Mucosa of gallbladder (tissue), 1 donor: ENCODE measurements around the gene CEACAM19. TPM values are rescaled to one million over a fixed set of nuclear protein-coding genes. Genes with fewer than 3 reads are reported as not detected.

ENCODE experiments used
- DNase-seq: peaks from one replicate; pipeline ENCODE4 v3.0.0-alpha.2; 2020; ENCODE audit warnings: low spot score
- total RNA-seq: library from RNA; stranded (reverse); gene quantifications from one replicate; pipeline ENCODE4 v1.2.1, GENCODE V29; 2021
- donor health status: DM: no; HTN: no; CAD: no.

Gene CEACAM19
- total RNA-seq, 1 donor from 2014 or later: 10.9 TPM

DNA sequence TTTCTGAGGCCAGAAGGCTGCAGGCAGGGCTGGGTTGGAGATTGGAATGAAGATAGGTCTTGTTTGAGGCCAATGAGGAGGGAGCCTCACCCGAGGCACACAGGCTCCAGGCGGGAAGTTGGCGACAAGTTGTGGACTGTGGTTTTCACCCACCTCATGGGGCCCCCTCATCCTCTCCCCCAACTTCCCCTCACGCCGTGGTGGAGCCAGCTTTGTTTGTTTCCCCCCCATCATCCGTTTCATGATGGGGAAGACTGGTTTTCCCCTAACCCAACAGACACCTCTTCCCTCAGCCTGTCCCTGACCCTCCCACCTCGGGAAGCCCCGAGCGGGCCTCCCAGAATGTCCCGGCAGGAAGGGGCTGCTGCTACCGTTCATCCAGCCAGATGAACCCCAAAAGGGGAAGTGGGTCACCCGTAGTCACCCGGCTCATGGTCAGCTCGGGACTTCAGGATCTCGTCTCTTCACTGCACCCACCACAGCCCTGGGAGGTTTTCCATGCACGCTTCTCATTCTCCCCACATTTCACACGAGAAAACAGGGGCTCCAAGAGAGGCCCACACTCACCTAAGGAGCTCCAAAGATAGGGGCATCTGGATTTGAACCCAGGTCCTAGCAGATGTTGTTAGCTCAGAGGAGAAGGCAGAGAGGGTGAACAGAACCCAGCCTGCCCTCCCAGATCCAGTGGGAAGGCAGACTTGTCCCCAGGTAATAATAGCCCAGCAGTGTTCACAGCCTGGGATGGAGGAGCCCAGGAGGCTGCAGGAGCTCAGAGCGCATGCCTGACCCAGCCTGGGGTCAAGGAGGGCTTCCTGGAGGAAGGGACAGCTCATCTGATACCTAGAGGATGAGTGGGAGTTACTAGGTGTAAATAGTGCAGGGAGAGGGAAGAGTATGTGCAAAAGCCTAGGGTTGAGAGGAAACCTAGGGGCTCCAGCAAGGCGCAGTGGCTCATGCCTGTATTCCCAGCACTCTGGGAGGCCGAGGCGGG, 51.1 kb downstream of the CEACAM19 start:
- no peak for DNase-seq

DNA sequence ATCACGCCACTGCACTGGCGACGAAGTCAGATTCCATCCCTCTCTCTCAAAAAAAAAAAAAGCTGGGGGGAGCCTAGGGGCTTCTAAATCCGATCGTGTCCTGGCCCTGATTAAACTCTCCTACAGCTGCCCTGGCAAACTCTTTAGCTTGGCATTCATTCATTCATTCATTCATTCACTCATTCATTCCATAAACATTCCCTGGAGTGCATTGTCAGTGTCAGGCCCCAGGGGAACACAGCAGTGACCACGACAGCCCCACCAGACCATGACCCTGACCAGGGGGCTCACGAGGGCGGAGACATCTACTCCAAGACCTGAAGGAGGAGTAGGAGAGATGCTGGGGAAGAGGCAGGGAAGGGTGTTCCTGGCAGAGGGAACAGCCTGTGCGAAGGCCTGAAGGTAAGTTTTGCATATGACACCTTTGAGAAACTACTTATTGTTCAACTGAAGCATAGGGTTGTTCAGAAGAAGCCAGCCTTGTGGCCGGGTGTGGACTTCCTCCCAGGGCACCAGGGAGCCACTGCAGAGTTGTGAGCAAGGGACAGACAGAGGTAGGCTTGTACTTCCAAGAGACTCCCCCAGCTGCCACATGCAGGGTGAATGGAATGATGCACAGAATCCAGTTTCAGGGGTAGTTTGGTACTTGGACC, 52.1 kb downstream of the CEACAM19 start:
- DNase-seq: no peak

DNA sequence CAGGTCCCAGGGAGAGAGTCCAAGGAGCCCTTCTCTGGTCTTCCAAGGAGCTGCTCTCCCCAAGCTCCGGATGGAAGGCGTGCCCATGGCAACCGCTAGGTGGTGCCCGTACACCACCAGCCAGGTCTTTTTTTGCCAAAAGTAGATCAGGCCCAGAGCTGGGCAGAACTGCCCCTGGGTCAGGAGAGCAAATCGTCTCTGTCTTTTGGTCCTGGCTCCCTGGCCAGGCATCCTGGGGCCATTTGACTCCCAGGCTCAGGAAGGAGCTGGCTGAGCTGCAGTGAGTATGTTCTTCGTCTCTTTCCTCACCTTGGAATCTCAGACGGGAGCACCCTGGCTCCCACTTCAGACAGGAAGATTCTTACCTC, 52.7 kb downstream of the CEACAM19 start:
- peak; percentile 83 for DNase-seq

DNA sequence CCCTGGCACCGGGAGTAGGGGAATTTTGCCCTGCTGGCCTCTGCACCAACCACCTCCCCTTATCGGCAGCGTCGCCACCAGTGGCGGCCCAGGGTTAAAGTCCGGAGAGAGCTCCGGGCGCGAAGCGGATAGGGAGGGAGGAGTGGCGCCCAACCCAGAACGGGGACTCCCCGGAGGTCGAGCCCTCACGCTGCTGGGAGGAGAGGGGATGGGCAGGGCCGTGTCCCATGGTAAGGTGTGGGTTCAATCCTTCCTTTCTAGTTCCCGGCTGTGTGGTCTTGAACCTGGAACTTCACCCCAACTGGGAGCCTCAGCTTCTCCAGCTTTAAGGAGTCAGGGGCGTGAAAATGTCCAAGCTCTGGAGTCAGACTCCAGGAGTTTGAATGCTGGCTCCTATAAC, 54.0 kb downstream of the CEACAM19 start:
- DNase-seq: peak; percentile 80

DNA sequence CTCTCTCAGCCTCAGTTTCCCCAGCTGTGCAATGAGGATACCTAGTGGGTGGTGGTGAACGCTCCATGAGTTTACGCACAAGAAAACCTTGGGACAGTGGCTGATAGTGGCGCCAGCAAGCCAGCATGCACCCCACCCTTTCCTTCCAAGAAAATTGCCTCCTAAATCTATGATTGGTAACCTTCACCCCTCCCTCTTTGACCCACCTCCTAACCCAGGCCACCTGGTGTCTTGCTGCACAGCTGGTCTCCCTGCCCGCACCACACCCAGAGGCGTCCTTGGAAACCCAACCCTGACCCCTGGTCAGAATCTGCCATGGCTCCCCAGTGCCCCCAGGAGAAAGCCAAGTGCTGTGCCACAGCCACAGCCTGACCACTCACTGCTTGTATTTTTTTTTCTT, 54.4 kb downstream of the CEACAM19 start:
- no peak for DNase-seq

DNA sequence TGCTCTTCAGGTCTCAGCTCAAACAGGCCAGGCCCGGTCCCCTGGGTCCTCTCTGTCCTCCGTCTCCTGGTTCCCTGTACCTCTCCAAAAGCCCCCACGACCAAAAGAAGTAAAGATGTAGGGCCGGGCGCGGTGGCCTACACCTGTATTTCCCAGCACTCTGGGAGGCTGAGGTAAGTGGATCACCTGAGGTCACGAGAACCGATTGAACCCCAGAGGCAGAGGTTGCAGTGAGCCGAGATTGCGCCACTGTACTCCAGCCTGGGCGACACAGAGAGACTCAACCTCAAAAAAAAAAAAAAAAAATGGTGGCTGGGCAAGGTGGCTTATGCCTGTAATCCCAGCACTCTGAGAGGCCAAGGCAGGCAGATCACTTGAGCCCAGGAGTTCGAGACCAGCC, 55.2 kb downstream of the CEACAM19 start:
- no peak for DNase-seq

DNA sequence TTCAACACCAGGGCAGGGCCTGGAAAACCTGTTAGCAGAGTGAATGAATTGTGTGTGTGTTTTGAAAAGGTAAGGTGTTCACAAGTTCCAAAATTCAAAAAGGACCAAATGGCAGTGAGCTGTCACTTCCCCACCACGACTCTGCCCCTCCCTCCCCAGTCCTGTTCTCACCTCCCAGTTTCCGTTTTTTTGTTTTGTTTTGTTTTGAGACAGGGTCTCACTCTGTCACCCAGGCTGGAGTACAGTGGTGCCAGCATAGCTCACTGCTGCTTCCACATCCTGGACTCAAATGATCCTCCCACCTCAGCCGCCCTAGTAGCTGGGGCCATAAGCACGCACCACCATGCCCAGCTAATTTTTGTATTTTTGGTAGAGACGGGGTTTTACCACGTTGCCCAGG, 56.9 kb downstream of the CEACAM19 start:
- no peak for DNase-seq

DNA sequence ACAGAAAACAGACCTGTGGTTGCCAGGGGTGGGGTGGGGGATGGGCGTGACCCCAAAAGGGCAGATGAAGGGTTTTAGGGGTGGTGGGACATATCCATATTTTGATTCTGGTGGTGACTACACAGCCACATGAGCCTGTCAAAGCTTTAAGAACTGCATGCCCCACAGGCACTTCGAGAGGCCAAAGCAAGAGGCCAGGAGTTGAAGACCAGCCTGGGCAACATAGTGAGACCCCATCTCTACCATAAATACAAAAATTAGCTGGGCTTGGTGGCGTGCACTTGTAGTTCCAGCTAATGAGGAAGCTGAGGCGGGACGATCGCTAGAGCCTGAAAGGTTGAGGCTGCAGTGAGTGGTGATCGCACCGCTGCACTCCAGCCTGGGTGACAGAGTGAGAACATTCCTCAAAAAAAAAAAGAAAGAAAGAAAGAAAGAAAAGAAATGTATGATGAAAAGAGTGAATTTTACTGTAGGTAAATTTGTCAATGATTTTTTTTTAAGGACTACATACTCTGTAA, 58.3 kb downstream of the CEACAM19 start:
- DNase-seq: no peak

DNA sequence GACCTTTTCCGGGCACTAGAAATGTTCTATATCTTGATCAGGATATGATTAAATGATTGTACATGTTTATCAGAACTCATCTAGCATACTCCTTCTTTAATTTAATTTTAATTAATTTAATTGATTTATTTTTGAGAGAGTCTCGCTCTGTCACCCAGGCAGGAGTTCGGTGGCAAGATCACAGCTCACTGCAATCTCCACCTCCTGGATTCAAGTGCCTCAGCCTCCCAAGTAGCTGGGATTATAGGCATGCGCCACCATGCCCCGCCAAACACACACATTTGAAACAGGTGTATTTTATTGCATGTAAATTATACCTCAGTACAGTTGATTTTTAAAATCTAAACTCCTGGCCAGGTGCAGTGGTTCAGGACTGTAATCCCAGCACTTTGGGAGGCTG, 59.8 kb downstream of the CEACAM19 start:
- DNase-seq: no peak

DNA sequence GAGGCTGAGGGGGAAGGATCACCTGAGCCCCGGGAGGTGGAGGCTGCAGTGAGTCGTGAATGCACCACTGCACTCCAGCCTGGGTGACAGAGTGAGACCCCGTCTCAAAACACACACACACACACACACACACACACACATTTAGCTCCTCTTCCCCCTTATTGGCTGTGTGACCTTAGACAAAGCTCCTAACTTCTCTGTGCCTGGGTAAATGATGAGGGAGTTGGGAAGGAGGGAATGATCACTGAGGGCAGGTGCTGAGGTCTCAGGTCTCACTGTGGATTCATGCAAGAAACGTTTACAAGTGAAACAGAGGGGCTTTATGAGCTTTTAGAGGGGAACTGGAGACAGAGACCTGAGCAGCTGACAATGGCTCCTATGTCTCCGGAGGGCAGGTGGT, 60.3 kb downstream of the CEACAM19 start:
- no peak for DNase-seq

DNA sequence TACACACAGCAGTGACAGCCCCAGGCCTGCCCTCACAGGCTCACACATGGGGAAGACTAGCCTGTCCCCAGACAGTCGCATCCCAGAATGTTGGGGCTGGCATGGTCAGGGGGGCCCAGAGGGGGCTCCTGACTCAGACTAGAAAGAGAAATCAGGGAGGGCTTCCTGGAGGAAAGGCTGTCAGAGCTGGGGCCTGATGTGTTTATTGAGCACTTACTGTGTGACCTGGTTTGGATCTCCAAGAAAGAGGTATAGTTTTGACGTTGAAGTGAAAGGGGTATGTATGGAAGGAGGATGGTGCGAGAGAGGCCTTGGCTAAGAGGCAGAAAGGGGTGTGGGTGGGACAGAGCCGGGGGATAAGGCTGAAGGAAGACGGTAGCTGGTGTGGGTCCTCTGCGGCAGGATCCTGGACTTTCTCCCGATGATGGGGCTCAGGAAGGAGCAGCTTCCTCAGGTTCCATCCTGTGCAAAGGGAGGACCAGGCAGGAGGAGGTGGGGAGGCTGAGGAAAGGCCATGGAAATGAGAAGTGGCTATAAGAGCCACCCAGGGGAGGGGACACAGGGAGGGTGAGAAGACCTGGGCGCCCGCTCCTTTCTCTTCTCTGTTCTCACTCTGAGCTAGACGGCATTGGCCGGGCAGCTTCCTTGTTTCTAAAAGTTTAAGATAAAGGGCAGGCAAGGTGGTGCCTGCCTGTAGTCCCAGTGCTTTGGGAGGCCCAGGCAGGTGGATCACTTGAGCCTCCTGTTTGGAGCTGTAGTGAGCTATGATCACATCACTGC, 61.1 kb downstream of the CEACAM19 start:
- DNase-seq: no peak

Other genes with a start within 250 kb of the CEACAM19 start
- gene ZNF229, start 223.0 kb upstream of the CEACAM19 start, total RNA-seq: 7.3 TPM
- gene ZNF180, start 171.0 kb upstream of the CEACAM19 start, total RNA-seq: 8.2 TPM
- gene CEACAM20, start 141.8 kb upstream of the CEACAM19 start, total RNA-seq: 0.12 TPM
- gene IGSF23, start 57.9 kb upstream of the CEACAM19 start, total RNA-seq: not detected
- gene PVR, start 27.6 kb upstream of the CEACAM19 start, total RNA-seq: 42.8 TPM
- gene CEACAM16, start 27.7 kb downstream of the CEACAM19 start, total RNA-seq: 0.12 TPM
- gene BCL3, start 77.2 kb downstream of the CEACAM19 start, total RNA-seq: 44.3 TPM
- gene CBLC, start 106.4 kb downstream of the CEACAM19 start, total RNA-seq: 47.4 TPM
- 75.9 TPM for gene BCAM, start 137.6 kb downstream of the CEACAM19 start, total RNA-seq
- gene NECTIN2, start 174.8 kb downstream of the CEACAM19 start, total RNA-seq: 331 TPM
- 35.0 TPM for gene TOMM40, start 219.8 kb downstream of the CEACAM19 start, total RNA-seq
- 435 TPM for gene APOE, start 234.3 kb downstream of the CEACAM19 start, total RNA-seq
- gene APOC1, start 243.1 kb downstream of the CEACAM19 start, total RNA-seq: 103 TPM